ENCODE measurements around the gene AHDC1. TPM values are rescaled to one million over a fixed set of nuclear protein-coding genes. Genes with fewer than 3 reads are reported as not detected.
"Not testable (repeated sequence)": the region's sequence is repeated elsewhere in the genome, so short reads cannot be mapped to it uniquely, and the experiment has no call there.

AHDC1 gene
- total RNA-seq, 4 donors from 2014 or later = 26.4 to 39.9 (median 34.6) TPM

- Histone ChIP-seq H3K4me1 (peaks cover 0 to 11% (median 0%) of the 10 kb centered on the region in 4 donors), H3K4me3 (no peak overlapping the region), H3K36me3 (no peaks in the 10 kb centered on the region), H3K27me3 (no peaks in the 10 kb centered on the region), H3K27ac (no peak overlapping the region), H3K9me3 (no peaks in the 10 kb centered on the region)
- 30 to 37% methylated on average over 13 of the region's 13 CpGs for WGBS, 2 donors
- TF ChIP-seq EP300 (IDR thresholded peaks at IDR 0.05) (no peak), CTCF (IDR thresholded peaks at IDR 0.05) (peak; percentile 53 to 78 (median 69))
- peak in 1 of 2 donors; percentile 57 for DNase-seq (ENCODE audit: low spot score in 2 of 2)
These were observed 39.8 kb upstream of the AHDC1 start for GRCh38 chr1:27643600-27644368.

- DNase-seq (ENCODE audit: low spot score in 2 of 2); H3K27ac ChIP-seq; H3K9me3 ChIP-seq; H3K36me3 ChIP-seq; H3K27me3 ChIP-seq; H3K4me1 ChIP-seq; H3K4me3 ChIP-seq: not testable (repeated sequence)
- 79 to 86% methylated on average over 9 of the region's 9 CpGs for WGBS, 2 donors
These were observed 36.6 kb upstream of the AHDC1 start for GRCh38 chr1:27640514-27640913.

GRCh38 chr1:27638805-27639204 lies 34.9 kb upstream of the AHDC1 start:
- no peak overlapping the region for H3K27ac ChIP-seq
- H3K9me3 ChIP-seq = no peaks in the 10 kb centered on the region
- peaks cover 0 to 2% of the 10 kb centered on the region in 2 donors for H3K27me3 ChIP-seq
- no peak overlapping the region for H3K4me3 ChIP-seq
- no peak for TF ChIP-seq CTCF (IDR thresholded peaks at IDR 0.05)
- TF ChIP-seq POLR2A (IDR thresholded peaks at IDR 0.05) = no peak
- no peak for TF ChIP-seq EP300 (IDR thresholded peaks at IDR 0.05)
- WGBS, 2 donors = 94 to 98% methylated on average over 2 of the region's 2 CpGs
- peaks cover 0 to 14% (median 3%) of the 10 kb centered on the region in 4 donors for H3K4me1 ChIP-seq
- DNase-seq (ENCODE audit: low spot score in 2 of 2) = no peak
- no peaks in the 10 kb centered on the region for H3K36me3 ChIP-seq

GRCh38 chr1:27638047-27638734 lies 34.2 kb upstream of the AHDC1 start:
- Histone ChIP-seq H3K36me3 (no peaks in the 10 kb centered on the region), H3K27ac (no peak overlapping the region), H3K4me1 (peaks cover 0 to 16% (median 6%) of the 10 kb centered on the region in 4 donors), H3K4me3 (no peak overlapping the region), H3K27me3 (peaks cover 0 to 8% of the 10 kb centered on the region in 2 donors), H3K9me3 (no peaks in the 10 kb centered on the region)
- TF ChIP-seq EP300 (IDR thresholded peaks at IDR 0.05) = no peak
- no peak for TF ChIP-seq POLR2A (IDR thresholded peaks at IDR 0.05)
- TF ChIP-seq CTCF (IDR thresholded peaks at IDR 0.05) = no peak
- WGBS, 2 donors = 68 to 70% methylated on average over 5 of the region's 5 CpGs
- no peak for DNase-seq (ENCODE audit: low spot score in 2 of 2)

- DNase-seq (ENCODE audit: low spot score in 2 of 2) = no peak
- WGBS, 2 donors = 86 to 98% methylated on average over 9 to 11 of the region's 11 CpGs
- Histone ChIP-seq H3K9me3 (no peaks in the 10 kb centered on the region), H3K4me1 (peaks cover 0 to 40% (median 16%) of the 10 kb centered on the region in 4 donors), H3K27ac (peak overlapping the region in 3 of 4 donors; percentile 66 to 78 (median 68)), H3K27me3 (peaks cover 0 to 9% of the 10 kb centered on the region in 2 donors), H3K36me3 (no peaks in the 10 kb centered on the region), H3K4me3 (peak overlapping the region in 2 of 4 donors; percentile 54 to 59)
- no peak for TF ChIP-seq EP300 (IDR thresholded peaks at IDR 0.05)
- no peak for TF ChIP-seq POLR2A (IDR thresholded peaks at IDR 0.05)
- no peak for TF ChIP-seq CTCF (IDR thresholded peaks at IDR 0.05)
These were observed 31.6 kb upstream of the AHDC1 start for GRCh38 chr1:27635396-27636142.
